Natural killer cell (primary cell): Measurements from ENCODE around the gene GC. TPM values are rescaled to one million over a fixed set of nuclear protein-coding genes. Genes with fewer than 3 reads are reported as not detected.
"Not testable (repeated sequence)": the region's sequence is repeated elsewhere in the genome, so short reads cannot be mapped to it uniquely, and the experiment has no call there.

ENCODE experiments used
- ATAC-seq, 3 donors: fragments of 150-1000 bp in 2 of 3; fragments of 200-7000 bp in 1 of 3; cut with Tn5 transposase; 1 replicate in 1 of 3; 2 replicates in 2 of 3; pipeline ENCODE4 v1.10.0; 2021; ENCODE audit warnings: mild to moderate bottlenecking in 2 of 3, moderate library complexity in 2 of 3
- DNase-seq, 2 donors: peaks; one replicate each; pipeline versions ENCODE4 v3.0.0 to v3.0.0-alpha.2; 2013 to 2021; ENCODE audit warnings: mixed read lengths in 1 of 2
- H3K27ac ChIP-seq: one replicate; pipeline ENCODE4 v1.5.1; 2013; ENCODE audit warnings: mild to moderate bottlenecking, low read length
- H3K27me3 ChIP-seq: one replicate; pipeline ENCODE4 v1.6.1; 2013; ENCODE audit warnings: low read length; ENCODE audit not compliant: control insufficient read depth, insufficient read depth
- H3K36me3 ChIP-seq: one replicate; pipeline ENCODE4 v1.6.1; 2013; ENCODE audit warnings: low read length; ENCODE audit not compliant: control insufficient read depth, insufficient read depth
- H3K4me1 ChIP-seq: one replicate; pipeline ENCODE4 v1.6.1; 2013; ENCODE audit warnings: low read length; ENCODE audit not compliant: control insufficient read depth, insufficient read depth
- H3K4me3 ChIP-seq: one replicate; pipeline ENCODE4 v1.5.1; 2013; ENCODE audit warnings: low read length
- H3K9me3 ChIP-seq: one replicate; pipeline ENCODE4 v1.6.1; 2013; ENCODE audit warnings: low read length; ENCODE audit not compliant: control insufficient read depth, insufficient read depth
- H3K27ac Mint-ChIP-seq, 2 donors: one replicate each; pipeline ENCODE4 v1.8.0; 2022; ENCODE audit warnings: mild to moderate bottlenecking in 2 of 2, mixed read lengths in 2 of 2, moderate library complexity in 1 of 2
- H3K27me3 Mint-ChIP-seq, 2 donors: one replicate each; pipeline ENCODE4 v1.8.0; 2022; ENCODE audit warnings: low read depth in 2 of 2, mixed read lengths in 2 of 2
- H3K36me3 Mint-ChIP-seq: one replicate; pipeline ENCODE4 v1.8.0; 2022; ENCODE audit warnings: mixed read lengths
- H3K4me1 Mint-ChIP-seq, 2 donors: one replicate each; pipeline ENCODE4 v1.8.0; 2022; ENCODE audit warnings: mixed read lengths in 2 of 2
- H3K4me3 Mint-ChIP-seq: one replicate; pipeline ENCODE4 v1.8.0; 2022; ENCODE audit warnings: mild to moderate bottlenecking, moderate library complexity, mixed read lengths
- H3K9me3 Mint-ChIP-seq, 2 donors: one replicate each; pipeline ENCODE4 v1.8.0; 2022; ENCODE audit warnings: mixed read lengths in 2 of 2
- CTCF ChIP-seq: fragments of 200-600 bp; IDR thresholded peaks from one replicate; pipeline ENCODE4 v1.8.0; 2022; ENCODE audit warnings: antibody characterized with exemption
- WGBS: methylation state at CpG from one replicate; pipeline ENCODE4 v1.1.7; 2013; ENCODE audit warnings: missing lambda C conversion rate; ENCODE audit not compliant: insufficient coverage; 5-methylcytosine and 5-hydroxymethylcytosine counted together
- intact Hi-C: fragments of 100-400 bp; cut with micrococcal nuclease; formaldehyde crosslinking; loops from one replicate; pipeline ENCODE4 v1.14.2; 2022
- total RNA-seq, 4 donors: library from RNA; stranded (reverse); fragments of 120-200 nt in 1 of 4; gene quantifications; one replicate each; pipeline versions ENCODE4 v1.2.3 to v1.2.4, GENCODE V29; 2013 to 2022

GC gene
- total RNA-seq, 3 donors from 2014 or later (not counting 1 experiment from before 2014, with no cell fraction given): not detected

GRCh38 chr4:71816676-71817303 lies 32.9 kb upstream of the GC start:
- no peaks in the 10 kb centered on the region for H3K4me1 ChIP-seq
- no peak overlapping the region for H3K4me3 ChIP-seq
- H3K9me3 ChIP-seq: no peaks in the 10 kb centered on the region
- H3K4me1 Mint-ChIP-seq: no peaks in the 10 kb centered on the region
- no peak for TF ChIP-seq CTCF
- H3K36me3 Mint-ChIP-seq: no peaks in the 10 kb centered on the region
- H3K27ac ChIP-seq: no peak overlapping the region
- H3K27me3 Mint-ChIP-seq: peaks cover 0 to 2% of the 10 kb centered on the region in 2 donors
- H3K9me3 Mint-ChIP-seq: peaks cover 0 to 2% of the 10 kb centered on the region in 2 donors
- no peak for DNase-seq
- ATAC-seq: no peak
- WGBS: 83% methylated on average over 2 of the region's 4 CpGs
- no peaks in the 10 kb centered on the region for H3K27me3 ChIP-seq
- no peak overlapping the region for H3K27ac Mint-ChIP-seq
- intact Hi-C loops: no loop called here
- no peak overlapping the region for H3K4me3 Mint-ChIP-seq
- H3K36me3 ChIP-seq: no peaks in the 10 kb centered on the region

- Histone ChIP-seq H3K4me3 (no peak overlapping the region), H3K27me3 (no peaks in the 10 kb centered on the region), H3K36me3 (no peaks in the 10 kb centered on the region), H3K27ac (no peak overlapping the region), H3K4me1 (no peaks in the 10 kb centered on the region), H3K9me3 (no peaks in the 10 kb centered on the region)
- H3K27ac Mint-ChIP-seq: no peak overlapping the region
- TF ChIP-seq CTCF: no peak
- H3K27me3 Mint-ChIP-seq: peaks cover 0 to 2% of the 10 kb centered on the region in 2 donors
- no peaks in the 10 kb centered on the region for H3K9me3 Mint-ChIP-seq
- H3K36me3 Mint-ChIP-seq: no peaks in the 10 kb centered on the region
- H3K4me3 Mint-ChIP-seq: no peak overlapping the region
- no peaks in the 10 kb centered on the region for H3K4me1 Mint-ChIP-seq
- intact Hi-C loops: no loop called here
- ATAC-seq (no peak), DNase-seq (no peak)
- 87% methylated on average over 2 of the region's 2 CpGs for WGBS
Measured at GRCh38 chr4:71814433-71814832, 30.6 kb upstream of the GC start.

GRCh38 chr4:71809805-71810204 lies 25.9 kb upstream of the GC start:
- H3K9me3 ChIP-seq, ATAC-seq, DNase-seq, H3K9me3 Mint-ChIP-seq, H3K36me3 Mint-ChIP-seq, H3K27me3 ChIP-seq, H3K27ac Mint-ChIP-seq, H3K4me3 Mint-ChIP-seq, intact Hi-C loops, H3K27me3 Mint-ChIP-seq, H3K4me1 Mint-ChIP-seq, H3K36me3 ChIP-seq, H3K4me1 ChIP-seq, H3K27ac ChIP-seq, H3K4me3 ChIP-seq: not testable (repeated sequence)
- WGBS: 84% methylated on average over 1 of the region's 1 CpG

- H3K27me3 ChIP-seq: no peaks in the 10 kb centered on the region
- no peak overlapping the region for H3K4me3 ChIP-seq
- H3K36me3 ChIP-seq: no peaks in the 10 kb centered on the region
- intact Hi-C loops: no loop called here
- no peak for TF ChIP-seq CTCF
- peaks cover 0 to 2% of the 10 kb centered on the region in 2 donors for H3K9me3 Mint-ChIP-seq
- no peaks in the 10 kb centered on the region for H3K4me1 ChIP-seq
- no peaks in the 10 kb centered on the region for H3K36me3 Mint-ChIP-seq
- H3K4me3 Mint-ChIP-seq: no peak overlapping the region
- DNase-seq (no peak), ATAC-seq (no peak)
- WGBS: 87% methylated on average over 3 of the region's 3 CpGs
- no peak overlapping the region for H3K27ac ChIP-seq
- no peaks in the 10 kb centered on the region for H3K27me3 Mint-ChIP-seq
- H3K4me1 Mint-ChIP-seq: no peaks in the 10 kb centered on the region
- no peak overlapping the region for H3K27ac Mint-ChIP-seq
- no peaks in the 10 kb centered on the region for H3K9me3 ChIP-seq
Measured at GRCh38 chr4:71807469-71807868, 23.6 kb upstream of the GC start.

GRCh38 chr4:71805230-71805629 lies 21.4 kb upstream of the GC start:
- H3K27ac Mint-ChIP-seq, H3K4me3 ChIP-seq, DNase-seq, H3K27me3 ChIP-seq, H3K27ac ChIP-seq, H3K36me3 Mint-ChIP-seq, H3K27me3 Mint-ChIP-seq, intact Hi-C loops, H3K4me3 Mint-ChIP-seq, H3K36me3 ChIP-seq, ATAC-seq, H3K4me1 Mint-ChIP-seq, H3K9me3 Mint-ChIP-seq, H3K9me3 ChIP-seq, H3K4me1 ChIP-seq: not testable (repeated sequence)
- 74% methylated on average over 2 of the region's 2 CpGs for WGBS

GRCh38 chr4:71804017-71804697 lies 20.3 kb upstream of the GC start:
- H3K27me3 Mint-ChIP-seq, intact Hi-C loops, H3K27ac ChIP-seq, H3K36me3 ChIP-seq, H3K4me3 ChIP-seq, H3K4me1 Mint-ChIP-seq, H3K27me3 ChIP-seq, H3K9me3 ChIP-seq, ATAC-seq, H3K36me3 Mint-ChIP-seq, H3K4me3 Mint-ChIP-seq, H3K4me1 ChIP-seq, H3K9me3 Mint-ChIP-seq, DNase-seq, H3K27ac Mint-ChIP-seq: not testable (repeated sequence)
- 71% methylated on average over 2 of the region's 4 CpGs for WGBS
